Ovary (tissue), 9 donors: ENCODE data around the gene NPAS3. TPM values are rescaled to one million over a fixed set of nuclear protein-coding genes. Genes with fewer than 3 reads are reported as not detected.

Experiments
- DNase-seq, 5 donors: peaks; one replicate each; pipeline ENCODE4 v3.0.0-alpha.2; 2019 to 2020
- H3K27ac ChIP-seq, 2 donors: fragments of 200-600 bp; one replicate each; pipeline versions ENCODE4 v1.5.1 to v1.8.0; 2019 to 2022
- H3K27me3 ChIP-seq: fragments of 200-600 bp; one replicate; pipeline ENCODE4 v1.8.0; 2022
- H3K36me3 ChIP-seq: fragments of 200-600 bp; sonication (generic); one replicate; pipeline ENCODE4 v1.5.1; 2019
- H3K4me1 ChIP-seq: one replicate; pipeline ENCODE4 v1.8.1; 2013; ENCODE audit warnings: mild to moderate bottlenecking, moderate library complexity; ENCODE audit not compliant: insufficient read depth
- H3K4me3 ChIP-seq: fragments of 200-600 bp; sonication (generic); one replicate; pipeline ENCODE4 v1.5.1; 2017
- H3K9me3 ChIP-seq, 2 donors: fragments of 200-600 bp in 1 of 2; sonication (generic) in 1 of 2; one replicate each; pipeline versions ENCODE4 v1.5.1 to v1.8.1; 2013 to 2019; ENCODE audit warnings: mild to moderate bottlenecking in 1 of 2, moderate library complexity in 1 of 2
- CTCF ChIP-seq, 3 donors: fragments of 450-650 bp in 2 of 3; fragments of 200-600 bp in 1 of 3; IDR thresholded peaks; one replicate each; pipeline versions ENCODE4 v1.5.1 to v1.8.0; 2016 to 2022; ENCODE audit warnings: antibody characterized with exemption in 3 of 3, mild to moderate bottlenecking in 1 of 3
- EP300 ChIP-seq: sonication (generic); formaldehyde crosslinking; IDR thresholded peaks from one replicate; pipeline ENCODE4 v1.6.1; 2017; ENCODE audit warnings: antibody characterized with exemption
- POLR2A ChIP-seq: fragments of 450-650 bp; IDR thresholded peaks from one replicate; pipeline ENCODE4 v1.6.1; 2017; ENCODE audit warnings: antibody characterized with exemption, mild to moderate bottlenecking, moderate library complexity
- WGBS, 3 donors: extraction: QIAGEN DNeasy Blood & Tissue Kit in 1 of 3; methylation state at CpG; one replicate each; pipeline versions ENCODE4 v1.1.5 to v1.1.7; 2013 to 2017; 5-methylcytosine and 5-hydroxymethylcytosine counted together
- intact Hi-C, 4 donors: fragments of 100-400 bp; cut with DNase I; formaldehyde crosslinking; loops; one replicate each; pipeline versions ENCODE4 v1.11.0 to v1.15.1; 2022 to 2023
- polyA plus RNA-seq, 2 donors: library from polyadenylated mRNA; stranded (reverse); fragments of 200-250 nt in 1 of 2; fragments of 350-450 nt in 1 of 2; fragmentation: Illumina TruSeq in 1 of 2; extraction: RNeasy Lipid Tissue Mini Kit (QIAGEN cat#74804) in 1 of 2; gene quantifications; one replicate each; pipeline ENCODE4 v1.2.3, GENCODE V29; 2013 to 2014
- total RNA-seq, 7 donors: library from RNA; depleted of rRNA in 2 of 7; stranded (reverse); fragments of >200 nt in 2 of 7; fragmentation: NEBNext Ultra II Directional in 3 of 7; extraction: Animal tissue kit (Norgen Biotek cat#: 25700) in 3 of 7; gene quantifications; one replicate each; pipeline versions ENCODE4 v1.1.0 to v1.2.4, GENCODE V29; 2016 to 2023
- donor health status: DM: no; HTN: no; CAD: no; lungs with moderate emphysema.
- donor health status: DM: no; HTN: no; CAD: no.
- donor health status: Bipolar disorder and iron deficiency.
- donor health status: DM: yes; HTN: yes; CAD: no.
- donor health status: DM: no; HTN: no; CAD: no.
- donor health status: DM: yes; HTN: yes; CAD: no.

The NPAS3 gene
- total and polyA plus RNA-seq, 9 donors, result 1.9 to 15.4 (median 11.4) TPM

- Histone ChIP-seq H3K4me1 (no peaks in the 10 kb centered on the region), H3K36me3 (no peaks in the 10 kb centered on the region), H3K4me3 (no peak overlapping the region), H3K9me3 (no peaks in the 10 kb centered on the region), H3K27me3 (no peaks in the 10 kb centered on the region), H3K27ac (no peak overlapping the region)
- intact Hi-C loops, result no loop called here
- DNase-seq, result no peak
- WGBS, 3 donors, result 87 to 98% (median 95%) methylated on average over 4 of the region's 4 CpGs
- no peak for TF ChIP-seq POLR2A
- TF ChIP-seq CTCF (IDR thresholded peaks at IDR 0.05), result no peak
- TF ChIP-seq EP300, result no peak
These were observed 53.0 kb downstream of the NPAS3 start for GRCh38 chr14:32991691-32992090.

- no peak overlapping the region for H3K27ac ChIP-seq
- no peaks in the 10 kb centered on the region for H3K9me3 ChIP-seq
- TF ChIP-seq CTCF (IDR thresholded peaks at IDR 0.05) (no peak), EP300 (no peak), POLR2A (no peak)
- H3K4me3 ChIP-seq, result no peak overlapping the region
- intact Hi-C loops, result no loop called here
- H3K36me3 ChIP-seq, result no peaks in the 10 kb centered on the region
- no peaks in the 10 kb centered on the region for H3K27me3 ChIP-seq
- no peaks in the 10 kb centered on the region for H3K4me1 ChIP-seq
- no peak for DNase-seq
These were observed 55.2 kb downstream of the NPAS3 start for GRCh38 chr14:32993921-32994320.

- Histone ChIP-seq H3K27me3 (no peaks in the 10 kb centered on the region), H3K9me3 (no peaks in the 10 kb centered on the region), H3K36me3 (no peaks in the 10 kb centered on the region), H3K4me3 (no peak overlapping the region), H3K4me1 (no peaks in the 10 kb centered on the region), H3K27ac (no peak overlapping the region)
- 93 to 97% (median 95%) methylated on average over 3 of the region's 3 CpGs for WGBS, 3 donors
- DNase-seq, result no peak
- intact Hi-C loops, result no loop called here
- TF ChIP-seq CTCF (IDR thresholded peaks at IDR 0.05) (no peak), EP300 (no peak), POLR2A (no peak)
These were observed 57.7 kb downstream of the NPAS3 start for GRCh38 chr14:32996343-32996742.

GRCh38 chr14:32998433-32998832 is 59.8 kb downstream of the NPAS3 start:
- Histone ChIP-seq H3K4me1 (no peaks in the 10 kb centered on the region), H3K36me3 (no peaks in the 10 kb centered on the region), H3K27me3 (no peaks in the 10 kb centered on the region), H3K9me3 (no peaks in the 10 kb centered on the region), H3K4me3 (no peak overlapping the region), H3K27ac (no peak overlapping the region)
- intact Hi-C loops, result no loop called here
- no peak for TF ChIP-seq POLR2A
- TF ChIP-seq EP300, result no peak
- no peak for TF ChIP-seq CTCF (IDR thresholded peaks at IDR 0.05)
- DNase-seq, result no peak

GRCh38 chr14:33009673-33010072 is 71.0 kb downstream of the NPAS3 start:
- intact Hi-C loops, result no loop called here
- 88 to 91% (median 91%) methylated on average over 3 of the region's 3 CpGs for WGBS, 3 donors
- Histone ChIP-seq H3K27me3 (no peaks in the 10 kb centered on the region), H3K27ac (no peak overlapping the region), H3K4me1 (no peaks in the 10 kb centered on the region), H3K4me3 (no peak overlapping the region), H3K9me3 (no peaks in the 10 kb centered on the region), H3K36me3 (no peaks in the 10 kb centered on the region)
- TF ChIP-seq POLR2A (no peak), CTCF (IDR thresholded peaks at IDR 0.05) (no peak), EP300 (no peak)
- no peak for DNase-seq
